H1 (cell line): ENCODE data around the gene SMARCC2. TPM values are rescaled to one million over a fixed set of nuclear protein-coding genes. Genes with fewer than 3 reads are reported as not detected.

Experiments used
- ATF3 ChIP-seq: IDR thresholded peaks from 2 replicates; pipeline ENCODE4 v1.6.1; 2011; ENCODE audit warnings: low read depth, mild to moderate bottlenecking, low read length; ENCODE audit not compliant: insufficient read depth
- CHD7 ChIP-seq: fragments of 300-600 bp; sonication (generic); IDR thresholded peaks from 2 replicates; pipeline ENCODE4 v1.7.1; 2012; ENCODE audit warnings: low read length, moderate library complexity, mild to moderate bottlenecking, inconsistent platforms; ENCODE audit not compliant: insufficient replicate concordance
- CTBP2 ChIP-seq: IDR thresholded peaks from 2 replicates; pipeline ENCODE4 v1.7.0; 2011; ENCODE audit warnings: borderline replicate concordance, mild to moderate bottlenecking, moderate library complexity, mixed read lengths, low read length; ENCODE audit not compliant: insufficient read depth, insufficient read length
- HDAC2 ChIP-seq, 2 experiments: fragments of 300-600 bp in 1 of 2; sonication (generic) in 1 of 2; IDR thresholded peaks; 2 replicates each; pipeline ENCODE4 v1.6.1; 2011 to 2012; ENCODE audit warnings: low read depth in 2 of 2, low read length in 2 of 2, mild to moderate bottlenecking in 2 of 2, moderate library complexity in 2 of 2, borderline replicate concordance in 1 of 2, inconsistent platforms in 1 of 2
- KDM4A ChIP-seq: IDR thresholded peaks from one replicate; pipeline ENCODE4 v1.7.1; 2012; ENCODE audit warnings: low read depth, mild to moderate bottlenecking, moderate library complexity, low read length, inconsistent platforms; ENCODE audit not compliant: severe bottlenecking
- PHF8 ChIP-seq: fragments of 200-600 bp; sonication (generic); conservative IDR thresholded peaks from 2 replicates; pipeline ENCODE4 v1.7.1; 2012; ENCODE audit warnings: low read depth, mild to moderate bottlenecking, inconsistent platforms, low read length, moderate library complexity
- POLR2A ChIP-seq, 2 experiments: IDR thresholded peaks; 1 replicate in 1 of 2; 2 replicates in 1 of 2; pipeline ENCODE4 v1.6.1; 2011; ENCODE audit warnings: low read depth in 2 of 2, low read length in 2 of 2, mild to moderate bottlenecking in 2 of 2; ENCODE audit errors: control extremely low read depth in 1 of 2
- SIX5 ChIP-seq: IDR thresholded peaks from 2 replicates; pipeline ENCODE4 v1.6.1; 2011; ENCODE audit warnings: mild to moderate bottlenecking, low read depth, low read length
- TCF12 ChIP-seq: IDR thresholded peaks from 2 replicates; pipeline ENCODE4 v1.6.1; 2011; ENCODE audit warnings: low read depth, mild to moderate bottlenecking, low read length
- polyA plus RNA-seq, 7 experiments: library from polyadenylated mRNA; depleted of rRNA in 3 of 7; stranded (reverse) in 5 of 7; unstranded in 2 of 7; fragments of >200 nt in 5 of 7; fragments of 200-250 nt in 2 of 7; gene quantifications; 1 replicate in 5 of 7; 2 replicates in 1 of 7; 4 replicates in 1 of 7; pipeline versions ENCODE4 v1.2.1 to v1.2.3, GENCODE V29; 2011 to 2013; ENCODE audit warnings: missing spikeins in 2 of 7, mixed read lengths in 2 of 7
- total RNA-seq: library from RNA; stranded (reverse); fragmentation: NEBNext Ultra II Directional; extraction: Animal tissue kit (Norgen Biotek cat#: 25700); gene quantifications from 2 replicates; pipeline ENCODE4 v1.2.1, GENCODE V29; 2021

The SMARCC2 gene
- total and polyA plus RNA-seq, 2 of the 8 experiments (the other 6 are each of a cell fraction or from before 2014, with no cell fraction given) = 33.9 to 78.5 TPM

GRCh38 chr12:56189918-56190694 lies 823 bp upstream of the SMARCC2 start (continued):
- TF ChIP-seq CHD7 = no peak
- TF ChIP-seq CTBP2 = no peak
- no peak for TF ChIP-seq ATF3
- TF ChIP-seq PHF8 = peak; percentile 64
- no peak for TF ChIP-seq TCF12
- TF ChIP-seq HDAC2 (IDR thresholded peaks at IDR 0.05; ENCODE audit: borderline replicate concordance in 1 of 2, low read depth in 2 of 2, low read length in 2 of 2) = peak in 1 of 2 experiments; percentile 64; a peak in 1 of 4 replicates
- peak in 1 of 2 experiments; percentile 71; a peak in 1 of 3 replicates for TF ChIP-seq POLR2A (IDR thresholded peaks at IDR 0.05; ENCODE audit: control extremely low read depth in 1 of 2, low read depth in 2 of 2, low read length in 2 of 2)
- no peak for TF ChIP-seq SIX5
- peak; percentile 51 for TF ChIP-seq KDM4A
